Activated CD4-positive, alpha-beta T cell treated with anti-CD3 and anti-CD28 coated beads, Interleukin-2, amount 50 U/mL, for 24 hours (primary cell): ENCODE results near the gene GRIN2A.

Experiments used
- DNase-seq, 2 donors: peaks; one replicate each; pipeline ENCODE4 v3.0.0-alpha.2; 2020; ENCODE audit warnings: low read depth in 1 of 2, low spot score in 1 of 2

GRIN2A gene

DNA sequence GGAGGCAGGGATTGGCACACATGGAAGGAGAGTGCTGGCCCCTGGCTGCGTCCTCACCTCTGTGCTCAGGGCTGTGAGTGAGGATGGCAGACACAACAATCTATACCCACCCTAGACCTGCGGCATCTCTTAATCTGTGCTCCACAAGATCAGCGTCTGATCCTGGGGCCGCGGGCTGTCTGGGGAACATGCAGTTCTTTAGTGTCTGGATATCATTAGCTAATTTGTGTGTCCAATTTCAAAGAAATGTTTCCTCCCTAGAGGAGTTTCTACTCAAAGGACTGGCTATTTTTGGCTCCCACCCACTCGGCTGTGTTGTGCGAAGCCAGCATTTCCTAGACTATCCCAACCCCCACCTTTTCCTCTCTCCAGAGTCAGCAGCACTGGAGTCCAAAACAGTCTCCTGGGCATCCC is 93.8 kb downstream of the GRIN2A start:
- DNase-seq, result no peak

DNA sequence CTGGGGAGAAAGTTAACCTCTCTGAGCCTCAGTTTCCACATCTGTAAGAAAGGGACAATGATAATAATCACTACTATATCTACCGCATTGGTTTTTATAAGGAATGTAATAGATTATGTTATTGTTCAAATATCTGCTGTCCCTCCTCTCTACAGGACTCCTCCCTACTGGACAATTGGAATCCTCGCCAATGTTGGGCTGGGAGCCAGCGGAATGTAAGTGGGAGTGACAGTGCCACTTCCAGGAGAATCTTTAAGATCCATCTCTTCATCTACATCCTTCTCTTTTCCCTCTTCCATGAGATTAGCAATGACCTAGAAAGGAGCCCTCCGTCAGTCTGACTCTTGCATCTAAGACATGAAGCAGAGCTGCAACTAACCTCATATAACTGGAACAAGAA is 95.1 kb downstream of the GRIN2A start:
- no peak for DNase-seq

DNA sequence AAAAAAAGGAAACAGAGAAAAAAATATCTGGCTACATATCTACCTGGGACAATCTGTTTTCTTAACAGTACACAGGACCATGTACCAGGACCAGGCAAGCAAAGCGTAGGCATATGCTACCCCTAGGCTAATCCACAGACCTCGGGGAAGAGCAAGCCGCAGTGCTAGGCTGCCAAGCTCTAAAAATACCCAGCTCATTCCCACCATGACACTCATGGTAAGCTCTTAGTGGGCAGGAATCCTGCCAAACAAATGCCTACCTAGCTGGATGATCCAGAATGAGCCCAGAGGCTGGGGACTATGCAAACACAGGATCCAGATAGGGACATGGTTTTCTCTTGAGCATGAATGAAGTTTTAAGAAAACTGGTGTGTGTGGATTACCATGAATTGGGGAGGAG is 95.6 kb downstream of the GRIN2A start:
- DNase-seq, result no peak

DNA sequence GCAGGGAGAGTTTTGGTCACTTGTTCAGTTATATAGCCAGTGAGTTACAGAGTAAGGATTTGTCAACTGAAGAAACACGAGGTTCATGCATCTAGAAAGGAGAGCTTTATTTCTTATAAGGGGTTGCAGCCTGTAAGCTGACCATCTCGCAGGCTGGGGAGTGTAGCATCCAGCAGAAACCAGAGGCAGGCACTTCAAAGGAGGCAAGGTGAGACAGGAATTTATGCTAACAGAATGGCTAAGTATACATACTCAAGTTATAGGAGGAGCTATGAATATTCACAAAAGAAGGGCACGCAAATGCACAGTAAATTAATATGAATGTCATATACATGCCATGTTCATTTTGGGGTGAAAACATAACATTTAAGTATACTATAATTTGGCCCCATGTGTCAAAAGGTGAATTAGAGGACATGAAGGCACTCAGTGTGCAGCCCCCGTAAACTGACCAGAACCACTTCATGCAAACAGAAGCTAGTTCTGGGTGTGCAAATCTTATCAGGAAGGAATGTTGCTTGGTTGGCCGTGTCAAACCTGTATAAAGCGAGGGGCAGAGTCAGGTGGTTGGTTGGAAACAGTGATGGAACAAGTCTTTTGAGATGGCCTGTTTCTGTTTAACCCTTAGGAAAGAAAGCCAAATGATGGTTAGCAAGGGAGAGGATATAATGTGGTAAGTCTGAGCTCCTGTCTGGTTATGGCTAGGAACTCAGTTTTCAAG is 97.0 kb downstream of the GRIN2A start:
- DNase-seq, result no peak

DNA sequence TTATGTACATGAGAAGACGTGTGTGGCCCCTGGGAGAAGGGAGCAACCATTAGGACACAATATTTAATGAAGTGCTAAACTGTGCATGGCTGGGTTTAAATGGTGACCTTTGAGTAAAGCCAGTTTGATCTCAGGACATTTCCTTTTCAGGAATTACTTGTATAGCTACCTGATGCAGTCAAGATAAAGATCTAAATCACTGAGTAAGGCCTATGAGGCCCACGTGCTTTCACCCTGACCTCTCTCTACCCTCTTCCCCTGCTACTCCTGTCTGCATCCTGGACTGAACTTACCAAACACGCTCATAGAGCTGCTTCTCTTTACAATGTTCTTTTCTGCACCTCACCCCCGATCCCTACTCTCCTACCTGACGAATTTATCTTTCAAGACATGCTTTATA is 98.9 kb downstream of the GRIN2A start:
- no peak for DNase-seq

DNA sequence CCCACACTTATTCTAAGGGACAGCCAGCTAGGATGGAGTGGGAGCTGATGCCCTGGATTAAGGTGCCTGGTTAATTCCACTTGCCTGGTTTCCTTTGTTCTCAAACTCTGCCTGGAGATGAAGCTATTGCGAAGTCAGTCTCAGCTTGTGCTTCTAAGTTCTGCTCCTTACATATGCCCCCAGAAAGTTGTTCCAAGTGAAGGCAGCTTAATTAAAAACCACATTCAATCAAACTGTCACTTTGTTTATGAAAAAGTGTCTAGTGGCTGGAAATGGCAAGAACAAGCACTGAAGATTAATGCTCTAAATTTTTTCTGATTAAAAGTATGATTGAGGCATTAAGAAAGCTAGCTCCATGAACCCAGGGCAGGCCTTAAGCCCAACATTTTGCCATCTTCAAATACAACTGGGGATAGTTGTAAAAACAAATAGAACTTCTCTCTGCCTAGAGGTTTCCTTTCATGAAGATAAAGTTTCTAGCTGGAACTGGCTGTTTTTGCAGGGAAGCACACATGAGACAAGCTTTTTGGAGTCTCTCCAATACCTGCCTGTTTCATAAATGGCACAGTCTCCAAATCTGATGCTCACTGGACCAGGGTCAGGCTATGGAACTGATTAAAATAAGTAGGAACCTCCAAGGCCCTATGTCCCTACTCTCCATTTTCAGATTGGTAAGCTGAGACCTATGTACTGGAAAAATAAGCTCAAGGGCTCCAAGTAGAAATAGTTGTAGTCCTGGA is 100.9 kb downstream of the GRIN2A start:
- no peak for DNase-seq

DNA sequence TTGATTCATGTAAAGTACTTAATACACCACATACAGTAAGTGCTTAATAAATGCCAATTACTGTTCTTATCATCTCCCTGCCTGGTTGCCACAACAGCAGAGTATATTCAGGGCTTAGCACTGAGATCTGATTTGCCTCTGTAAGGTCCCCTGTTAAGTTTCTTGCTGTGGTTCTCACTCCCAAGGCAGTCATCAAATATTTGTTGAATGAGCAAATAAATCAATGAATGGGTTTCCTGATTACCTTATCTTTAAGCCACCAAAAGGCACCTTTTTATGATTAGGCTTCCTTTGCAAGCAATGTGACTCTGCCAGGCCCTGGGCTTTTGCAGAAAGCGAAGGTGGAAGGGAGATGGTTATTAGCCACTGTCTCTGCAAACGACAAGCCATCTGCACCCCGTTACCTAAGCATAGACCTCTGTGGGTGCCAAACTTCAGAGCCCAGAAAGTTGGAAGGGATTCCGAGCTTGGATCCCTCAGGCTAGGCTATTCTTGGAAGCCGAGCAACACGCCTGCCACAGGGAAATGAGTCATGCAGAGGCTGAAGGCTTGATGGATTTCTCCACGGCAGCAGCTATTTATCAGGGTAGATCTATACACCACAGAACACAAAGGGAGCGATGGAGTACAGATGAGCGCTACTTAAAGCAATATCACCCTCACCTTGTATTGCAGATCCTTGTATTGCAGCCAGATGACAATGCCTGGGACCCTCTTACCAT is 102.0 kb downstream of the GRIN2A start:
- no peak for DNase-seq

DNA sequence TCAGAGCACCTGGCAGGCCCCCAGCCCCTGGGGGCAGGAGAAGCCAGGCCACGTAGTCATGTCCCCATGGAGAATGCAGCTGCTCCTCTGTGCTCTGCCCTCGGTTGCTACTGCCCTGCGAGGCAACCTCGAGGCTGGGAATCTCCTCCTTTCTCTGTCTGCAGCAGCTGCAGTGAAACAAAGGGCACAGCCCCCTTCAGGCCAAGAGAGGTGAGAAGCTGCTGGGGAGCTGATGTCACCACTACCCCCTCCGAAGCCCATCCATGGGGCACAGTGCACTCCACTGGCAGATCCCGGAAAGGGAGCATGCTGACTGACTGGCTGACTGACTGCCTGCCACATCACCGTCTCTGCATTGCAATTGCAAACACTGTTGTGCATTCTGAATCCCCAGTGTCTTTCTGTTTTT is 103.7 kb downstream of the GRIN2A start:
- no peak for DNase-seq

DNA sequence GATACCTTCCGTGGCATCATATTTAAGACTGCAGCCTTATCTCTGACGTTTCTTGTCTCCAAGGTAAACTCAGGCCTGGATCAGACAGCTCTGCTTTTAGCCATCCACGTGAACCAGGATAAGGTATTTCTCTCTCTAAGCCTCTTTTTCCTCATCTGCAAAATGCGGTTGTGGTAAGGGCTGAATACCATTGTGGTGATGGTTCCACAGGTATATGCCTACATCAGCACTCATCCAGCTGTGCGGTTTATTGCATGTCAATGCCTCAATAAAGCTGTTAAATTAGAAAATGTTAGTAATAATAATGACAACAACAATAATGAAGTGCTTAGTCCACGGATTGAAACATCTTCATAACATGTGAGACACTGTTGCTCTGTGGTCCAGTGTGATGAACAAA is 104.4 kb downstream of the GRIN2A start:
- DNase-seq, result no peak

DNA sequence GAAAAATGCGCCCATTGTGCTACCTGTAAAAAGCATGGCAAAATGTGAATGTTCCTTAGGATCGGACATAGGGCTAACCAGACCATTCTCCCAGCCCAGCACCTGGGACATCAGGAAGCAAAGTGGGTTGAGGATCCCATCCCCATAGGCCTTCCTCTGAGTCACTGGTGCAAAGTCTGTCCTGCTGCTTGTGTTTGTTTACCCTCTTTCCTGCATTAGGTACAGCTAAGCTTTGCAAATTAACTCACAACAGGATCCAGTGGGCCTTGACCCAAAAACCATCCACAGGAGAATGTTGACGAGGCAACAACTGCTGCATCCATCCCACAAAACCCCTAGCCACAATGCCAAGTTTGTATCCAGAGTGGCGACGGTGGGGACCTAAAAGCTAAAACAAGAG is 106.2 kb downstream of the GRIN2A start:
- no peak for DNase-seq

DNA sequence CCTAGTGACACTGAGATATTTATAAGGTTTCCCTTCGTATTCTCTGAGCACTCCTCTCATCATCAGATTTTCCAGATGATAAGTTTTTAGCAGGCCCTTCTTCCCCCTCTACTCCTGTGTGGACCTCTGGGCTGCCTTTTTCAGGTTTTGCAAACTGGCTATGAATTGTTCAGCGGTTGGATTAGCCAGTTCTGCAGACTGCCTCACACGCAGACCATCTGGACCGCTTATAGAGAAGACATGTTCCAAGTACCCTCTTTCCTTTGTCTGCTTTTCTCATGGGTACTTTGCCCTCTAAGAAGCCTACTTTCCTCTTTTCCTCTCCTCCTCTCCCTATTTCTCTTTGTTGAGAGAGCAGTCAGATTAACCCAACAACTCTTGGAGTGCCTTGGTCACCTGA is 111.6 kb downstream of the GRIN2A start:
- DNase-seq, result no peak

DNA sequence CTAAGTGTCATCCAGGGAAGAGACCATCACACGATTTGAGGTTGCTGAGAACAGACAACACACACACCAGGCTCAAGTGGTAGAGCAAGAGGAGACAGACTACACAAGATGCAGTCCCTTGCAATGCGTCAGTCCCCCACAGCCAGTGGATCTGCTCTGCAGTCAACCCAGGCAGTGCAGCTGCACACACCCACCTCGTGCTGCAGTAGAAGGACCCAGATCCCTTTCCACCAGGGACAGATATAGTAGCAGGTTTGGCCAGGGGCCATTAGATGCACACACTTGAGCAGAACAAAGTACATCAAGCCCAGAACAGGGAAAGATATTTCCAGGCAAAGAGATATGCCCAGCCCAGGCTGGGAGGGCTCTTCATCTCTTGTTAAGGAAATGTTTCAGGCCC is 112.9 kb downstream of the GRIN2A start:
- no peak for DNase-seq

DNA sequence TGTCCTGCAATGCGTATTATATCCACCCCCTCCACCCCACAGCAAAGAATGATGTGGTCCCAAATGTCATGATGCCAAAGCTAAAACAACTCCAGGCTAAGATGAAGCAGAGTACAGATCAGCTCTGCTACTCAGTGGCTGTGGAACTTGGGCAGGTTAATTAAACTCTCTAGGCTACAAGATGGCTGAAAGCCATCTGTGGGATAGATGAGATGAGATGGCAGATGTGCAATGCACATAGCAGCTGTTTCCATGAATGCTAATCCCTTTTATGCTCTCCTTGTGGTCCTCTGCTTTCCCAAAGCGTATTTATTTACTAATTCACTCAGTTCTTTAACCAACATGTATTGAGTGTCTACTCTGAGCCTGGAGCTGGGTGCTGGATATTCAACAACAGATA is 114.4 kb downstream of the GRIN2A start:
- DNase-seq, result no peak

DNA sequence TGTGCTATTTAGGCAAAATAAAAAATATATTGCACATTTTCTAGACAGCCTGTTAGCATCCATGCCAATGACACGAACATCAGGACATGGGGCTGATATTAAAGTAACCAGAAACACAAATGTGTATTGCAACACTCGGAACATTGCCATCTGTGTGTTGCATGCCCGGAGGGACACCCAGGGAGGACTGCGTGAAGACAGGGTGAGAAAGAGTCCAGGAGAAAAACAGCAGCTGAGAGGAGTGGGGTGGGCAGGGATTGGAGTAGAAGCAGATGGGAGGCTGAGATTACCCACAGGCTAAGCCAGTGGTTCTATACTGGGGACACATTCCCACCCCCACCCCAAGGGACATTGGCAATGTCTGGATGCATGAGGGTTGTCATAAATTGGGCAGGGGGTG is 114.8 kb downstream of the GRIN2A start:
- DNase-seq, result no peak

DNA sequence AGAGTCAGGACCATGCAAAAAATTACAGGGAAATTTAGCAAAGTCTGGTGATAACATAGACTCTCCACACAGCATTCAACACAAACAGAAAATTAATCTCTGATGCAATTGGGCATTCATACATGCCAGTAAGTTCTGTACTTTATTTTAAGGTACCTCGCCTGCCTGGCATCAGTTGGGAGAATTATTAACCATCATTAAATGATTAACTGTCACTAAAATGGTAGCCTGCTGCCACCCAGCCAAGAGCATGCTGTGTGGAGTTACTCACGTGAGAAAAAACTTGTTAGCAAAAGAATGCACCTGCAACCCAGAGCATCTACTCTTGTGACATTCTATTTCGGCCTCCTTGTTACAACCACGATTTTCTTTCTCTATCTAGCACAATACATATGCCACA is 117.2 kb downstream of the GRIN2A start:
- no peak for DNase-seq

DNA sequence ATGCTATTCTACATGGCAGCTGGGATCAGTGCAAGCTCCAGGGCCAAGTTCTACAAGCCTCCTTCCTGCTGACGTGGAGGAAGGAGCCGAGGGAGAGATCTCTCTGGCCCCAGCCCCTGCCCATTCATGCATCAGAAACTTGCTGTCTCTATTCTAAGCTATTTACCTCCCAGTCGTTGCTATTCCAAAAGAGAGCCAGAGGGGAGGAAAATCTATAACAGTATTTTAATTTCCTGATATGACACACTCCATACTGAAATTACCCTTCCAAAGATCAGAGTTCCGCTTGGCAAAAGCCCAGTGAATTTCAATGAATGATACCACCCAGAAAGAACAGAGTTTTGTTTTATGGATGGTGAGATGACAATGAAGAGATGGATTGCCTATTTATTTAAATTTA is 133.4 kb downstream of the GRIN2A start:
- DNase-seq, result no peak

DNA sequence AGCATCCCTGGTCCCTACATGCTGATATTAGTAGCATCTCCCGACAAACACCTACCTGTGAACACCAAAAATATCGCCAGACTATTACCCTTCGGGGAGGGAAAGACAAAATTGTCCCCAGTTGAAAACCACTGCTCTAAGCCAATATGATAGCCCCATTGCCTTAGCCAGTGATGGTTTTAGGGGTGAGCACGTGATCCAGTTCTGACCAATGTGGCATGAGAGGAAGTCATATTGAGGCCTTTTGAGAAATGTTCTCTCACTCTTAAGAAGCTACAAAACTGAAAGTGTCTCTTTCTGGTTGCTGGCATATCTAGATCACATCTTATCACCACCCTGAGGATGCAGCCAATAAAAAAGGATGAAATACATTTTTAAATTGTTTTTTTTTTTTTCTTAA is 136.3 kb downstream of the GRIN2A start:
- DNase-seq, result no peak

DNA sequence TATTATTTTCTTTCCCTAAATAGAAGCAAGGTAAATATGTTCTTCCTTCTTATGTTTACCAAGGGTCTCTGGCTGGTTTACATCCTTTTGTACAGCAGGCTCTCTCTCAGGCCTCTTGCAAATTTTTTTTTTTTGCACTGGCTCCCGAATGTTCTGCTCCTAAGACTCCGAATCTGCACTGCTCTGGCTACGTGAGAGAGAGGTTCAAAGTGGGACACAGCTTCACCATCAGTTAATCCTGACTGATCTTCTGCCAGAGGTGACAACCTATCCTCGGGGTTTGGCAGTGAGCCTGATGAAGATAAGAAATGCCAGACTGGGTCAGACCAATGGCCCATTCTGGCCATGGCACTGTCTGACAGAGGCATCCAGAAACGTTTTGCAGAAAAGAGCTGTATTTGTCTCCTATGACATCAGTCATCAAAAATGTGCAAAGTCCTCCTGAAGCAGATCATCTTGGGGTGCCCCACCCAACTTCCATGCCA is 136.9 kb downstream of the GRIN2A start:
- DNase-seq, result no peak

DNA sequence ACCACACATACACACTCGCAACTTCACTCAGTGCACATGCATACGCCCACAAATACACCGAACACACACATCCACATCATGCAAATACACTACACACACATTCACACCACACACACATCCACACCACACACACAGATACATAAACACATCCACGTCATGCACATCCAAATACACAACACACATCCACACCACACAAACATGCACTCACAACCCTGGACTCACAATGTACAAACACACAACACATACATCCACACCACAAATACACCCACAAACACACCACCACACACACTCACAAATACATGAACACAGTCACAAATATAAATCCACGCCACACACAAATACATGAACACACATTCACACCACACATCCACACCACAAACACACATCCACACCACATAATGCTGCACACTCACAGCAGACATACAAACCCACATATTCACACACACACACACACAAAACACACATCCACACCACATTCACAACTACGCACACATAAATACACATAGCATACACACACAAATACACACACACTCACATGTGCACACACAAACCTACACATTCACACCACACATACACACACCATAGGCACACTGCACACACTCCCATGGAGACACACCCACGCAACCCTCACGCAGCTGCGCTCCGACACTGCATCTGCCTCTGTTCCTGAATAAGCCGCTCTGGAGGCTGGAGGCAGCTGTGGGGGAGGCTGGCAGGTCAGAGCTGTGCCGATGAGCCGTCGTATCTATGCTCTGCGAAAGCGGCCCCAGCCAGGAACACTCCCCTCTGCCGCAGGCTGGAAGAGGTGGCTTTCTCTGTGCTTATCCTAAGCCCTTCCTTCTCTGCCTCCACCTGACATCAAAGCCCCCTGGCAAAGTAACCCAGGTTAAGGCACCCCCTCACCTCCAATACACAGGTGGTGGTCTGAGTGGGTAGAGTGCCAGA is 141.8 kb downstream of the GRIN2A start:
- no peak for DNase-seq

DNA sequence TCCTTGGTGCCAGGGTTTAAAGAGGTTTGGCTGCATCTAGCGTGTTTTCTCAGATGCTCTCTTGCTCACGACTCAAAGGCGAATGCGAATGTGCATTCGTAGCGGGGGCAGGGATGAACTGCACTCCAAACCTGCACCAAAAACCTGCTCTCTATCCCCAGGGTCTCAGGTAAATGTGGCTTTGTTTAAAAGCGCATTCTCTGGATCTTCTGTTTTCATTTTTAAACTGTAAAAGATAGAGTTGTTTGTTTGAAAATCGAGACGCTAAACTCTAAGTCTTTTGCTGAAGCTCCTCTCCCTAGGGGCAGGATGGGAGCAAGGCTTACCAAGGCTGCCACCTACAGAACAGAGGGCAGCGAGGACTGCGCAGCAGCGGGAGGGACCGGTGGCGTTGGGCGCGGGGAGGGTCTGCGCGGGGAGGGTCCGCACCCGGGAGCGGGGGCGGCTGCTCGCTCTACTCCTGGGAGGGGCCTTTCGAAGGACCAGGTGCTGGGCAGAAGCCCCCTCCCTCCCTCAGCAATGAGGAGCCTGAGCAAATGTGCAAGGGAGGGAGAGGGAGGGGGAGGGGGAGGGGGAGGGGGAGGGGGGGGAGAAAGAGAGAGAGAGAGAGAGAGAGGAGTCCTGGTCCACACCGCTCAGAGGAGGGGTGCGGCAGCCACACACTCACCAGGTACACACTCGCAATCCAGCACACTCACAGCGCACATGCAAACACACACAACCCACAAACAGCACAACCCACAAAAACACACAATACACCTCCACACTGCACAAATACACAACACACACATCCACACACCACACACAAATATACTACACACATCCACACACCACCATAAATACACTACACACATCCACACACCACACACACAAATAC is 142.8 kb downstream of the GRIN2A start:
- no peak for DNase-seq
